GM03348 (cell line): Measurements from ENCODE around the gene SLC26A1.

Experiments
- DNase-seq: peaks from one replicate; pipeline ENCODE4 v3.0.0; 2012; ENCODE audit warnings: low spot score

Gene SLC26A1

GRCh38 chr4:998096-998691 is 5.0 kb upstream of the SLC26A1 start:
- no peak for DNase-seq

- DNase-seq, result peak; percentile 77
These were observed 4.3 kb upstream of the SLC26A1 start for GRCh38 chr4:997375-998071.

DNA sequence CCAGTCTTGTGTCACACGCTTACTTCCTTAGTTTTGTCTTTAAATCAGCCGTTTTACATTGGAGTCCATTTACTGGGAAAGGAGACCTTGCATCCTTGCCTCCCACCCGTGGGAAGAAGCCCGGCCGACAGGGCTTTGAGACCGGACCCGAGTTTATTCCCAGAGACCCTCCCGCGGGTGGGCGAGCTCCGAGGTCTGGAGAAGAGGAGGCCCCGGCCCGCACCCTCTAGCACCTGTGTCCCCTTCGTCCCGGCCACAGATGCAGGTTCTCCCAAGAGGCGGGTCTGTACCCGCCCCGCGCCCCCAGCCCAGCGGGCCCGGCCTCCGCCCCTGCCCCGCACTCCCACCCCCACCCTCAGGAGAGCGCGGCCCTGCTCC is 3.8 kb upstream of the SLC26A1 start:
- no peak for DNase-seq

DNA sequence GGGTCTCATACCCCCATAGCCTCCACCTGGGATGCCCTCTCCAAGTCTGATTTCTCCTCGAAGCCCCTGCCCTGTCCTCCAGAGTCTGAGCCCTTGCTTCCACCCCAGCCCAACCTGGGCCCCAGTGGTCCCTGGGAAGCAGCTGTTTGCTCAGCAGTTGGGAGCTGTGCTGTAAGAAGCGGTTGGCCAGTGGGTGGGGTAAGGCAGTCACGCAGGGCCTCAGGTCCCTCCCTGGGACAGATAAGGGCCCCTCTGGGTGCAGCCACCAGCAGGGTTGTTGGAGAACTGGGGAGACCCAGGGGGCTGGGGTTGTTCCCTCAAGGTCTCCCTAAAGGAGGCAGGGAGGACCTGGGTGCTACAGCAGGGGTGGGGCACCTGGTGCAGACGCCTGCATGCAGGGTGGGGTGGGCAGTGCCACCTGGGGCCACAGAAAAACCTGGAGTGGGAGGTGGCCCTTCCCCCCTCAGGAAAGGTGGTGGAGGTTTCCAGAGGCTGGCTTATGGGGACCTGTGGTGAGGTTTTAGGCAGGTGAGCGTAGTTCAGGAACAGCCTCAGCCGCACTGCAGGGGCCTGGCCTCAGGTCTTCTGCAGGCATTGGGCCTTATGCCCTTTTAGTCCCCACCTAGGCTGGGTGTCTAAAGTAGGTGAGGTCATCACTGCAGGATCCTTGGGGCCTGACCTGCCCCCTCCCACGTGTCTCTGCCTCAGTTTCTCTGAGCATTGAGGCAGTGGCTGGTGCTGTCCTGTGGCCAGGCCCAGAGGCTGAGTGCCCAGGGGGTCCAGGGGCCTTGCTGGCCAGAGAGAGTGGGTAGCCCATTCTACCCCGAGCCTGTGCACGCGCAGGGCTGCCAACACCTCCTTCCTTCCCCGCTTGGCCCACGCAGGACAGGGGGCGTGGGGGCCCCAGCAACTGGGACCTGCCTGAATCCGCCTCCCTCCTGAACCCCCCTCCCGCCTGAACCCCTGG is 3.1 kb upstream of the SLC26A1 start:
- DNase-seq, result no peak

- no peak for DNase-seq
These were observed 2.3 kb upstream of the SLC26A1 start for GRCh38 chr4:995311-996026.

DNA sequence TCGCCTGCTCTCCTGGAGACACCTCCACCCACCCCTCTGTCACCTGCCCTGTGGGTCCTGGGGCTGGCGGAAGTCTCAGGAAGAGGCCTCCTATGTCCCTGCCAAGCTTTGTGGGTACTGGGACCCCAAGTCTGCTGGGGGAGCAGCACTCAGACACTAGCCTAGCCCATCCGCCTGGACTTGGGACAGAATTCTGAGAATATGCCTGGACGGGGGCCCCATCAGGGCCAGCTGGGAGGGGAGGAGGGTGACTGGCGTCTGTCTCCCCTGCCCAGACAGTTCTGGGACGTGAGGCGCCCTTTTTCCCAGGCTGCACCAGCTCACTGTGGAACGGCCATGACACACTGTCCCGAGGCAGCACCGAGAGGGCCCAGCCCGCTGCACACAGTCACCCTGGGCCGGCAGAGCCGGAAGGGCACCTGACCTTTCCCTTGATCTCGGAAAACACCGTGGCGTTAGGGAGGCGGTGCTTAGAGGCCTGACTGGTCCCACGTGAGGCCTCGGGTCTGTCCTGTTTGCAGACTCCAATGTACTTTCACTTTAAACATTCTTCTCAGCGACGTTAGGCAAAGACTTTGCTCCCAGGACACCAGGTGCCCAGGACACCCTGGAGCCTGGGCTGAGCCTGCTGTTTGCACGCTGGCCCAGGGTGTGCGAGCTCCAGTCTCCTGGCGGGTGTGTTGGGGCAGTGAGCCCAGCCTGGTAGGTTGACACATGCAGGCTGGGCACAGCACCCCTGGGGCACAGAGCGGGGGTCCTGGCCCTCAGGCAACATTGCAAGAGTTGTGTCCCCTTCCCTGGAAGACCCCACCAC is 700 bp downstream of the SLC26A1 start:
- no peak for DNase-seq

- no peak for DNase-seq
These were observed 1.5 kb downstream of the SLC26A1 start for GRCh38 chr4:991451-992296.

- no peak for DNase-seq
These were observed 2.3 kb downstream of the SLC26A1 start for GRCh38 chr4:990746-991367.

DNA sequence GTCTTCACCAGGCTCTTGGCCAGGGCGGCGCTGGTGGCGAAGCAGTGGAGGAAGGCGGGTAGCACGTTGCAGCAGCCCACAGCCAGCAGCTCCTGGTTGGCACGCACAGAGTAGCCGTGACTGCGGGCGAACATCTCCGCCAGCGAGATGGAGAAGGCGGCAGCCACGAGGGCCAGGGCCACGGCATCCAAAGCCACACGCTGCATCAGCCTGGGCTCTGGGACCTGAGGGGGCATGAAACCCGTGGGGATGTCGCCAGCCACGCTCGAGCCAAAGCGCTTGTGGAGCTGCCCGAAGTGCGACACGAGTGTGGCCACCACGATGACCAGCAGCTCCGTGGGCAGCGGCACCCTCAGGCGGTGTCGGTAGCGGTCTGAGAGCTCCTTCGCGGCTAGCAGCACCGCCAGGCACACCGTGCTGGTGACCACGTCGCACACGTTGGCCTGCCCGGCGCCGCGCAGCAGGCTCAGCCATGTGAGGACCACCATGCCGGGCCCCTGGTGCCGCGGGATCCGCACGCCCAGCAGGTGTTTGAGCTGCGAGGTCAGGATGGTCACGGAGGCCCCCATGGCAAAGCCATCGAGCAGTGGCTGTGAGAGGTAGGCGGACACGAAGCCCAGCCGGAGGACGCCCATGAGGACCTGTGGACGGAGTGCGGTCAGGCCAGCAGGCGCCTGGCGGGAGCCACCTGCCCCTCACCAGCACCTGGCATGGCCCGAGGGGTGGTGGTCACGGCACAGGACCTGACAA is 3.3 kb downstream of the SLC26A1 start:
- DNase-seq, result no peak

DNA sequence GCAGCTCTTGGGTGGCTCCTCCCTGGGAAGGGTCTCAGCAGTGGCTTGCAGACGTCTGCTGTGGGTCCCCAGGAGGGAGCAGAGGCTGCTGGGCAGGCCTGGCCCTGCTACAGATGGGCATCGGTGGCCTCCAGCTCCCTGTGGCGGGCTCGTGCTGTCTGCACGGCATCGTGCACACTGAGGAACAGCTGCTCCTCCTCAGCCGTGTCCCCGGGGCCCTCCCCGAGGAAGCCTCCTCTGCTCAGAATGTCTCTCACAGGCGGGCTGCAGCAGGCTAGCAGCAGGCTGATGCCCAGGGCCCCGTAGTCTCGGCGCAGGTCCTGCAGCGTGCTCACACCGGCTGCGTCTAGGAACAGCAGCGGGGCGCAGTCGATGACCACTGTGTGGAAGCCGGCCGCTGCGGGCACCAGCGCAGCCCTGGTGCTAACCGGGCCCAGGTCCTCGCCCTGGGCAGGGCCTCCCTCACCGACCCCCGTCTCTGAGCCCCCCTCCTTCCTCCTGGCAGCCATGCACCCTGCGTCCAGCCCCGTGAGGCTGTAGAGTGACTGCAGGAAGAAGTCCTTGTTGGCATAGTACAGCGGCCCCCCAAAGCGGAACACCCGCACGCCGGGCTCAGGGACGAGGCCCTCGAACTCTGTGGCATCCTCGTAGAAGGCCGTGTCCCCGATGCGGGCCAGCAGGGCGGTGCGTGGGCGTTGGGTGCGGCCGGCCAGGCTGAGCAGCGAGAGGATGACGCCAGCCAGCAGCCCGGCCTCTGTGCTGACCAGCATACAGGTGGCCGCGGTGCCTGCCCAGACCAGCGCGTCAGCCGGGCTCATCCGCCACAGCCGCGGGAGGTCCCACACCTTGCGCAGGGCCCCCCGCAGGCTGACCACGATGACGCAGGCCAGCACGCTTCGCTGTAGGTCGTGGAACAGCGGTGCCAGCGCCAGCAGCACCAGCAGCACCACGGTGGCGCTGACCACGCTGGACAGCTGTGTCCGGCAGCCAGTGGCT is 4.2 kb downstream of the SLC26A1 start:
- DNase-seq, result no peak

GRCh38 chr4:987624-988513 is 5.3 kb downstream of the SLC26A1 start:
- peak; percentile 76 for DNase-seq

- peak; percentile 96 for DNase-seq
These were observed 6.2 kb downstream of the SLC26A1 start, which contains the start of gene IDUA for GRCh38 chr4:986879-987623. IDUA (plus strand) TSS chr4:987044; CDS start chr4:987085, 41 bp downstream.

DNA sequence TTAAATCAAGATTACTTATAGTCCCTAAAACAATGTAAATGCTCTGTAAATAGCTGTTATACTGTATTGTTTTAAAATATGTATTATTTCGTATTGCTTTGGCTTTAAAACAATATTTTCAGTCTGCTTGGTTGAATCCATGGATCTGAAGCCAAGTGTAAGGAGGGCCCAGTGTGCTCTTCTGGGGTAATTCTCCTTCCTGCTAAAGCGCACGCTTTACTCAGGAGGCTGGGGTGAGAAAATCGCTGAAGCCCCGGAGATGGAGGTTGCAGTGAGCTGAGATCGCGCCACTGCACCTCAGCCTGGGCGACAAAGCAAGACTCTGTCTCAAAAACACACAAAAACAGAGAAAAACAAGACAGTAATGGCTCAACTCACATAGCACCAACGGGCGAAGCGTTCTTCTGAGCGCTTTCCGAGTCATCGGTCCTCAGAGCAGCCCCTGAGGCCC is 6.8 kb downstream of the SLC26A1 start:
- DNase-seq, result no peak

- DNase-seq, result peak; percentile 80
These were observed 7.9 kb downstream of the SLC26A1 start for GRCh38 chr4:985123-985830.

DNA sequence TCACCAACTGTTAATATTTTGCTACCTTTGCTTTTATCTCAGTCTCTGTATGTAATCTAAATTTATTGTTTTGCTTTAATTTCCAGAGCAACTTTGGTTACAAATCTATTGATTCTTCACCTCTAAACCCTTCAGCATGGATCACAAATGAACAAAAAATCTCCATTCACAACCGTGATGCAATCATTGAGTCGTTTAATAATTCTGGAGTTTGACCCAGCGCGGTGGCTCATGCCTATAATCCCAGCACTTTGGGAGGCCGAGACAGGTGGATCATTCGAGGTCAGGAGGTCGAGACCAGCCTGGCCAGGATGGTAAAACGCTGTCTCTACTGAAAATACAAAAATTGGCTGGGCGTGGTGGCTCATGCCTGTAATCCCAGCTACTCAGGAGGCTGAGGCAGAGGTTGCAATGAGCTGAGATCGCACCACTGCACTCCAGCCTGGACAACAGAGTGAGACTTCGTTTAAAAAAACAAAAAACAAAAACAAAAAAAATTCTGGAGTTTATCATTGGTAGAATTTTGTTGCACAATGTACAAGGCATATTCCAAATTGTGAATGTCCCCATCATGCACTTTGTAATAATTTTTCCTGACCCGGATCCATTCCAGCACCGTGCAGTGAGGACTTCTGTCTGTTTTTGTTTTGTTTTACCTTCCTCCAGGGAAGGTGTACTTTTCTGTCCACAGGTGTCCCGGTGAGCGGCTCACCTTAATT is 8.7 kb downstream of the SLC26A1 start:
- no peak for DNase-seq
